ENCODE results near the gene XXYLT1.

DNA sequence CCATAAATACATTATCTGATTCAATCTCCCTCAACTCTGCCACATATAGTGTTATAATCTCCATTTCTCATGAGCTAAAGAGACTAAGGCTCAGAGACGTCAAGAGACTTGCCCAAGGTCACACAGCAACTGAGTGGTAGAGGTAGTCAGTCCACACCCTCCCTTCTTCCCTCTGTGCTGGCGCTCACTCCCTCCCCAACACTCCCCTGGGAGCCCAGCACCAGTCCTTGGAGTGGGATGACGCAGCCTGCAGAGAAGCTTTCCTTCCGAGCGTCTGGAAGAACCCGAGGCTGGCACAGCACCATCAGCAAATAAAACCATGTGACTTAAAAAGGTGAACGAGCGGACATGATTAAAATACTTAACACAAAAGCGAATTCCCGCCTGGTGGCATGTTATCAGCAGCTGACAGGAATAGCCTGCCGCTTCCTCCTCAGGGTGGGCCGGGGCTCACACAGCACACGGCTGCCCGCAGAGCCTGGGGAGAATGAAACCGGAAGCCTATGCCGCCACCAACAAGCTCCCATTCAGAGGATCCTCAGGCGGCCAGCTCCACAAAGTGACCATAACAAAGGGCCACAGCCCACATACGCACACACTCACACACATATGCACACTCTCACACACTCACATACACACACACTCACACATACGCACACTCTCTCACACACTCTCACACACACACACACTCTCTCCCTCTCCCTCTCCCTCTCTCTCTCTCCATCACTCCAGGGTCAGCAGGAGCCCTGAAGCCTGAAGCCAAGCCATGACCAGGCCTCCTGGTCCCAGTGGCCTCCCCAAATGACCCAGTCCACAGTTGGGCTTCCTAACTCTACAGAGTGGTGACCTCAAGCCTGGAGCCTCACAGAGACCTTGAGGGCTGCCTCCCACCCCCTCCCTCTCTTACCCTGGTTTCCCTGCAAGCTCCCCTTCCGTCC is 120.5 kb downstream of the XXYLT1 start:
- TF ChIP-seq ZFPM2 (CRISPR knock-in tag; IDR thresholded peaks at IDR 0.05) (no peak), HDAC2 (IDR thresholded peaks at IDR 0.05) (peak; percentile 97), HDAC6 (IDR thresholded peaks at IDR 0.05; ENCODE audit: low read depth, low read length) (no peak)

All from K562 (cell line).